Body of pancreas (tissue), 4 donors: Measurements from ENCODE around the gene CORO6. TPM values are rescaled to one million over a fixed set of nuclear protein-coding genes. Genes with fewer than 3 reads are reported as not detected.

Source experiments
- ATAC-seq: fragments of 150-250 bp; one replicate; pipeline ENCODE4 v1.9.1; 2016
- DNase-seq, 4 donors: peaks; one replicate each; pipeline ENCODE4 v3.0.0-alpha.2; 2019
- H3K27ac ChIP-seq, 4 donors: fragments of 200-600 bp; sonication (generic); 1 replicate in 3 of 4; 2 replicates in 1 of 4; pipeline versions ENCODE4 v1.5.1 to v1.6.1; 2016 to 2019; ENCODE audit warnings: mild to moderate bottlenecking in 1 of 4, mixed read lengths in 1 of 4, moderate library complexity in 1 of 4
- H3K27me3 ChIP-seq, 2 donors: fragments of 200-600 bp; sonication (generic); one replicate each; pipeline ENCODE4 v1.6.0; 2016; ENCODE audit warnings: mild to moderate bottlenecking in 1 of 2
- H3K36me3 ChIP-seq, 2 donors: fragments of 200-600 bp; sonication (generic); replicated peaks in 1 of 2; 2 replicates each; pipeline ENCODE4 v1.5.1; 2016; ENCODE audit warnings: low read depth in 2 of 2; ENCODE audit not compliant: insufficient read depth in 1 of 2
- H3K4me1 ChIP-seq: fragments of 200-600 bp; sonication (generic); one replicate; pipeline ENCODE4 v1.6.0; 2016
- H3K4me3 ChIP-seq, 2 donors: fragments of 200-600 bp; sonication (generic); 1 replicate in 1 of 2; 2 replicates in 1 of 2; pipeline ENCODE4 v1.5.1; 2016 to 2019
- H3K9me3 ChIP-seq, 3 donors: fragments of 200-600 bp; sonication (generic); 1 replicate in 2 of 3; 2 replicates in 1 of 3; pipeline ENCODE4 v1.5.1; 2016
- POLR2A ChIP-seq, 3 donors: fragments of 450-650 bp; IDR thresholded peaks; one replicate each; pipeline ENCODE4 v1.6.1; 2016; ENCODE audit warnings: antibody characterized with exemption in 3 of 3, mild to moderate bottlenecking in 2 of 3
- WGBS, 2 donors: methylation state at CpG; one replicate each; pipeline ENCODE4 v1.1.5; 2017; 5-methylcytosine and 5-hydroxymethylcytosine counted together
- intact Hi-C: fragments of 100-400 bp; cut with DNase I; formaldehyde crosslinking; loops from one replicate; pipeline ENCODE4 v1.15.1; 2023
- total RNA-seq, 2 donors: library from RNA; depleted of rRNA; stranded (reverse); fragments of >200 nt; gene quantifications; one replicate each; pipeline ENCODE4 v1.1.0, GENCODE V29; 2016
- TF ChIP-seq, protein P1 (sequence below), 7 experiments: fragments of 450-650 bp in 4 of 7; fragments of 200-600 bp in 3 of 7; sonication (generic) in 3 of 7; IDR thresholded peaks; one replicate each; pipeline ENCODE4 v1.5.1; 2016 to 2019; ENCODE audit warnings: antibody characterized with exemption in 7 of 7

Gene CORO6
- total RNA-seq, 2 donors from 2014 or later = 2.3 to 5.6 TPM

GRCh38 chr17:29615048-29615385, 7.7 kb downstream of the CORO6 start:
- 5 to 11% methylated on average over 7 to 15 of the region's 15 CpGs for WGBS, 2 donors
- no peak overlapping the region for H3K27ac ChIP-seq
- H3K4me1 ChIP-seq = peaks cover 57% of the 10 kb centered on the region
- no peak for TF ChIP-seq POLR2A (IDR thresholded peaks at IDR 0.05)
- TF ChIP-seq, protein P1, sequence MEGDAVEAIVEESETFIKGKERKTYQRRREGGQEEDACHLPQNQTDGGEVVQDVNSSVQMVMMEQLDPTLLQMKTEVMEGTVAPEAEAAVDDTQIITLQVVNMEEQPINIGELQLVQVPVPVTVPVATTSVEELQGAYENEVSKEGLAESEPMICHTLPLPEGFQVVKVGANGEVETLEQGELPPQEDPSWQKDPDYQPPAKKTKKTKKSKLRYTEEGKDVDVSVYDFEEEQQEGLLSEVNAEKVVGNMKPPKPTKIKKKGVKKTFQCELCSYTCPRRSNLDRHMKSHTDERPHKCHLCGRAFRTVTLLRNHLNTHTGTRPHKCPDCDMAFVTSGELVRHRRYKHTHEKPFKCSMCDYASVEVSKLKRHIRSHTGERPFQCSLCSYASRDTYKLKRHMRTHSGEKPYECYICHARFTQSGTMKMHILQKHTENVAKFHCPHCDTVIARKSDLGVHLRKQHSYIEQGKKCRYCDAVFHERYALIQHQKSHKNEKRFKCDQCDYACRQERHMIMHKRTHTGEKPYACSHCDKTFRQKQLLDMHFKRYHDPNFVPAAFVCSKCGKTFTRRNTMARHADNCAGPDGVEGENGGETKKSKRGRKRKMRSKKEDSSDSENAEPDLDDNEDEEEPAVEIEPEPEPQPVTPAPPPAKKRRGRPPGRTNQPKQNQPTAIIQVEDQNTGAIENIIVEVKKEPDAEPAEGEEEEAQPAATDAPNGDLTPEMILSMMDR (IDR thresholded peaks at IDR 0.05) = no peak
- H3K4me3 ChIP-seq = no peak overlapping the region
- no peak for ATAC-seq
- peaks cover 0 to 24% of the 10 kb centered on the region in 2 donors for H3K27me3 ChIP-seq
- H3K9me3 ChIP-seq = no peaks in the 10 kb centered on the region
- intact Hi-C loops = no loop called here
- H3K36me3 ChIP-seq = no peaks in the 10 kb centered on the region
- DNase-seq = peak; percentile 16 to 51 (median 21)

DNA sequence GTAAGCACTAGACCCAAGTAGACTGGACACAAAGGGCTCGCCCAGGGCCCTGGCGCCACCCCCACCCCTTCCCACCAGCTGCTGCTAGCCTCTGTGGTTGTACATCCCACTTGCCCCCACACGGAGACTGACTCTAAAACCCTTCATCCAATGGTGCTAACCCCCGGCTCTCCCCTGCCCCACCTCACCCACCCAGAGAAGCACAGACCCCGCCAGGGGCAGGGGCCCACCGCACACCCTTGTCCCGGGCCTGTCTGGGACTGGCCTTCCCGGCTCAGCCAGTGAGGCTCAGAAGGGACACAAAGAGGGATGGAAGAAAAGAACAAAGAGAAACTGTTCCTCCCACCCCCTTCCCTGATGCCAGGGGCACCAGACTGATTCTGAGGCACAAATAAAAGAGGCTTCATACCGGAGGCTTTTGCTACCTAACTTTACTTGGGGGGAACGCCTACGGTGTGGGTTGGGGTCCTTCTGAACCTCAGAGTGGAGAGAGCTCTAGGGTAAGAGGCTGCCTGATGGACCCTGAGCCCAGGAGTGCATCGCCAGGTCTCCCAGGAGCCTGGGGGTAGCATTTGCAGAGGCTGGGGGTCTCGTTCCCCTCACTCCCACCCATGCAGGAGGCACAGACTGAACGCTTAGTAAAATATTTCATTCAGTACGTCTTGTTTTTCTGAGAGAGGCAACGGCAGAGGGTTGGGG, 8.2 kb downstream of the CORO6 start:
- intact Hi-C loops = no loop called here
- H3K4me1 ChIP-seq = peaks cover 57% of the 10 kb centered on the region
- H3K4me3 ChIP-seq = no peak overlapping the region
- DNase-seq (peak in 1 of 4 donors; percentile 17), ATAC-seq (no peak)
- H3K36me3 ChIP-seq = no peaks in the 10 kb centered on the region
- H3K9me3 ChIP-seq = no peaks in the 10 kb centered on the region
- no peak overlapping the region for H3K27ac ChIP-seq
- WGBS, 2 donors = 27 to 46% methylated on average over 10 to 15 of the region's 16 CpGs
- H3K27me3 ChIP-seq = peaks cover 0 to 24% of the 10 kb centered on the region in 2 donors
- TF ChIP-seq POLR2A (IDR thresholded peaks at IDR 0.05) = no peak

- Histone ChIP-seq H3K27me3 (peaks cover 0 to 24% of the 10 kb centered on the region in 2 donors), H3K27ac (no peak overlapping the region), H3K9me3 (no peaks in the 10 kb centered on the region), H3K4me3 (no peak overlapping the region), H3K4me1 (peaks cover 57% of the 10 kb centered on the region), H3K36me3 (no peaks in the 10 kb centered on the region)
- TF ChIP-seq, protein P1 (IDR thresholded peaks at IDR 0.05) = no peak
- TF ChIP-seq POLR2A (IDR thresholded peaks at IDR 0.05) = no peak
- intact Hi-C loops = no loop called here
- DNase-seq = no peak
- 6 to 14% methylated on average over 12 to 13 of the region's 13 CpGs for WGBS, 2 donors
- ATAC-seq = no peak
These were observed 8.9 kb downstream of the CORO6 start for GRCh38 chr17:29613856-29614255.

- no peak overlapping the region for H3K27ac ChIP-seq
- peak; percentile 87 to 92 (median 89) for DNase-seq
These were observed 9.3 kb downstream of the CORO6 start for GRCh38 chr17:29613352-29613837.

More at GRCh38 chr17:29613352-29613837, 9.3 kb downstream of the CORO6 start:
- peaks cover 0 to 24% of the 10 kb centered on the region in 2 donors for H3K27me3 ChIP-seq
- peak; percentile 59 for ATAC-seq
- intact Hi-C loops = no loop called here
- no peaks in the 10 kb centered on the region for H3K9me3 ChIP-seq
- H3K4me3 ChIP-seq = no peak overlapping the region
- no peaks in the 10 kb centered on the region for H3K36me3 ChIP-seq
- H3K4me1 ChIP-seq = peaks cover 56% of the 10 kb centered on the region
- 0 to 2% methylated on average over 1 to 39 of the region's 50 CpGs for WGBS, 2 donors
- TF ChIP-seq, protein P1 (IDR thresholded peaks at IDR 0.05) = peak; percentile 69 to 84 (median 77)
- no peak for TF ChIP-seq POLR2A (IDR thresholded peaks at IDR 0.05)
